ENCODE results near the gene UBE2Q1.

UBE2Q1 gene

GRCh38 chr1:154582885-154583284 lies 24.4 kb upstream of the UBE2Q1 start:
- TF ChIP-seq Cebpa-rat (IDR thresholded peaks at IDR 0.05) = no peak
- Histone ChIP-seq H3K4me3 (no peak overlapping the region), H3K4me2 (no peak overlapping the region), H3K36me3 (peaks cover 96 to 100% (median 99%) of the 10 kb centered on the region in 11 experiments), H4K20me1 (peaks cover 43 to 100% (median 90%) of the 10 kb centered on the region in 11 experiments; a peak in 21 of 22 replicates), H3K9ac (no peak overlapping the region), H3K27ac (no peak overlapping the region), H3K4me1 (peaks cover 0 to 20% (median 19%) of the 10 kb centered on the region in 10 experiments; a peak in 16 of 20 replicates), H3K27me3 (no peaks in the 10 kb centered on the region), H3K9me3 (replicated peaks in 1 of 11) (no peaks in the 10 kb centered on the region)

DNA sequence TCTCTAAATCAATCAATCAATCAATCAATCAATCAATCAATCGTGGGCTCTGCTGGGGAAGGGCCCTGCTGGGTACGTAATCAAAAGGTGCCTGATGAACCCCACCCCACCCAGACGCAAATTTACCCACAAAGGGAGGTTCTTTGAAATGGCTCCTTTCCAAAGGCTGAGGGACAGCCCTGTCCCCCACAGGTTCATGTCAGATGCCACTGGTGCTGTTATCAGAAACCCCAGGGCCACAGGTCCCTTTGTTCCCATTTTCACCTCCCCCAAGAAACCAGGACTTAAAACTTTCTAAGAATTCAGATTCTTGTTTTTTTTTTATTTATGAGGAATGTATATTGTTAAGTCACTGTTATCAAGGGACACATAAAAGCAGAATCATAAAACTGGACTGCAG lies 23.3 kb upstream of the UBE2Q1 start:
- no peak overlapping the region for H3K4me2 ChIP-seq
- TF ChIP-seq Cebpa-rat (IDR thresholded peaks at IDR 0.05) = no peak
- no peak overlapping the region for H3K27ac ChIP-seq

GRCh38 chr1:154579374-154579773 lies 20.9 kb upstream of the UBE2Q1 start:
- TF ChIP-seq Cebpa-rat (IDR thresholded peaks at IDR 0.05) = no peak
- peaks cover 40 to 100% (median 84%) of the 10 kb centered on the region in 11 experiments; a peak in 21 of 22 replicates for H4K20me1 ChIP-seq
- no peaks in the 10 kb centered on the region for H3K27me3 ChIP-seq
- H3K9me3 ChIP-seq (replicated peaks in 1 of 11) = no peaks in the 10 kb centered on the region
- H3K27ac ChIP-seq = no peak overlapping the region
- peaks cover 0 to 55% (median 54%) of the 10 kb centered on the region in 10 experiments; a peak in 16 of 20 replicates for H3K4me1 ChIP-seq
- peaks cover 61 to 76% (median 67%) of the 10 kb centered on the region in 11 experiments for H3K36me3 ChIP-seq
- no peak overlapping the region for H3K9ac ChIP-seq
- peak overlapping the region in 7 of 11 experiments; percentile 25 to 83 (median 59); a peak in 6 of 22 replicates for H3K4me2 ChIP-seq
- no peak overlapping the region for H3K4me3 ChIP-seq

More for the DNA sequence above, 23.3 kb upstream of the UBE2Q1 start:
- Histone ChIP-seq H3K27me3 (no peaks in the 10 kb centered on the region), H3K9me3 (replicated peaks in 1 of 11) (no peaks in the 10 kb centered on the region), H4K20me1 (peaks cover 48 to 100% (median 90%) of the 10 kb centered on the region in 11 experiments; a peak in 21 of 22 replicates), H3K9ac (no peak overlapping the region; a peak in 1 of 22 replicates), H3K4me3 (no peak overlapping the region), H3K36me3 (peaks cover 85 to 100% (median 91%) of the 10 kb centered on the region in 11 experiments), H3K4me1 (peaks cover 0 to 31% (median 30%) of the 10 kb centered on the region in 10 experiments; a peak in 16 of 20 replicates)

DNA sequence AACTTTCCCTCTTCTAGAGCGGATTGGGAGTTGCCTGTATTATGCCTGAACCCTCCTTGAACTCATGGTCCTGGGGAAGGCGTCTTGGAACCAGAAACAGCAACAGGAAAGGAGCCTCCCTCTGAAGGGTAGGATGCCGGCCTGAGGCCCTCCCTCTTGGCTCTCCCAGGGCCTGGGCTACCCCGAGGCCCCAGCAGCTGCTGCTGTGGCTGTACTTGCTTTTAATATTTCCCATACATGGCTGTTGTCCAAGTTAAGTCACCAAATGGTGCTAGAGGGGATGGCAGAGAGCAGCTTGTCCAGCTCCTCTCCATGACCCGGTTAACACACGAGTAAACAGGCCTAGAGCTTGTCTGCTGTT lies 19.6 kb upstream of the UBE2Q1 start:
- Histone ChIP-seq H3K27ac (0 out of 22 replicates have a peak overlapping the region, but pooled peaks of 1 of the 11 experiments have one; percentile 15), H3K9ac (peak overlapping the region in 2 of 11 experiments; percentile 54 to 55; a peak in 4 of 22 replicates), H3K36me3 (peaks cover 48 to 62% (median 54%) of the 10 kb centered on the region in 11 experiments), H4K20me1 (peaks cover 35 to 88% (median 71%) of the 10 kb centered on the region in 11 experiments; a peak in 21 of 22 replicates), H3K4me3 (no peak overlapping the region), H3K27me3 (no peaks in the 10 kb centered on the region), H3K4me2 (peak overlapping the region in 8 of 11 experiments; percentile 25 to 83 (median 58); a peak in 13 of 22 replicates), H3K9me3 (replicated peaks in 1 of 11) (no peaks in the 10 kb centered on the region), H3K4me1 (peaks cover 0 to 68% (median 65%) of the 10 kb centered on the region in 10 experiments; a peak in 16 of 20 replicates)
- no peak for TF ChIP-seq Cebpa-rat (IDR thresholded peaks at IDR 0.05)

GRCh38 chr1:154577346-154578057 lies 19.0 kb upstream of the UBE2Q1 start:
- Histone ChIP-seq H3K9me3 (replicated peaks in 1 of 11) (no peaks in the 10 kb centered on the region), H4K20me1 (peaks cover 30 to 83% (median 65%) of the 10 kb centered on the region in 11 experiments; a peak in 21 of 22 replicates), H3K27me3 (no peaks in the 10 kb centered on the region), H3K4me1 (peaks cover 0 to 73% (median 69%) of the 10 kb centered on the region in 10 experiments; a peak in 16 of 20 replicates), H3K4me2 (peak overlapping the region in 8 of 11 experiments; percentile 43 to 83 (median 62); a peak in 14 of 22 replicates), H3K9ac (peak overlapping the region in 2 of 11 experiments; percentile 54 to 55; a peak in 4 of 22 replicates), H3K27ac (peak overlapping the region in 1 of 11 experiments; percentile 15; a peak in 1 of 22 replicates), H3K4me3 (no peak overlapping the region), H3K36me3 (peaks cover 42 to 57% (median 48%) of the 10 kb centered on the region in 11 experiments)
- no peak for TF ChIP-seq Cebpa-rat (IDR thresholded peaks at IDR 0.05)

- H3K36me3 ChIP-seq = peaks cover 29 to 43% (median 34%) of the 10 kb centered on the region in 11 experiments
- peaks cover 0 to 75% (median 69%) of the 10 kb centered on the region in 10 experiments; a peak in 16 of 20 replicates for H3K4me1 ChIP-seq
- H3K27ac ChIP-seq = peak overlapping the region in 1 of 11 experiments; percentile 21; a peak in 1 of 22 replicates
- no peaks in the 10 kb centered on the region for H3K9me3 ChIP-seq (replicated peaks in 1 of 11)
- H3K27me3 ChIP-seq = no peaks in the 10 kb centered on the region
- peak overlapping the region in 9 of 11 experiments; percentile 16 to 83 (median 59); a peak in 16 of 22 replicates for H3K4me2 ChIP-seq
- peak overlapping the region in 1 of 11 experiments; percentile 12; a peak in 3 of 22 replicates for H3K9ac ChIP-seq
- TF ChIP-seq Cebpa-rat (IDR thresholded peaks at IDR 0.05) = no peak
- peaks cover 20 to 82% (median 60%) of the 10 kb centered on the region in 11 experiments; a peak in 21 of 22 replicates for H4K20me1 ChIP-seq
- H3K4me3 ChIP-seq = no peak overlapping the region
Observed at GRCh38 chr1:154575951-154576566, 17.6 kb upstream of the UBE2Q1 start.

DNA sequence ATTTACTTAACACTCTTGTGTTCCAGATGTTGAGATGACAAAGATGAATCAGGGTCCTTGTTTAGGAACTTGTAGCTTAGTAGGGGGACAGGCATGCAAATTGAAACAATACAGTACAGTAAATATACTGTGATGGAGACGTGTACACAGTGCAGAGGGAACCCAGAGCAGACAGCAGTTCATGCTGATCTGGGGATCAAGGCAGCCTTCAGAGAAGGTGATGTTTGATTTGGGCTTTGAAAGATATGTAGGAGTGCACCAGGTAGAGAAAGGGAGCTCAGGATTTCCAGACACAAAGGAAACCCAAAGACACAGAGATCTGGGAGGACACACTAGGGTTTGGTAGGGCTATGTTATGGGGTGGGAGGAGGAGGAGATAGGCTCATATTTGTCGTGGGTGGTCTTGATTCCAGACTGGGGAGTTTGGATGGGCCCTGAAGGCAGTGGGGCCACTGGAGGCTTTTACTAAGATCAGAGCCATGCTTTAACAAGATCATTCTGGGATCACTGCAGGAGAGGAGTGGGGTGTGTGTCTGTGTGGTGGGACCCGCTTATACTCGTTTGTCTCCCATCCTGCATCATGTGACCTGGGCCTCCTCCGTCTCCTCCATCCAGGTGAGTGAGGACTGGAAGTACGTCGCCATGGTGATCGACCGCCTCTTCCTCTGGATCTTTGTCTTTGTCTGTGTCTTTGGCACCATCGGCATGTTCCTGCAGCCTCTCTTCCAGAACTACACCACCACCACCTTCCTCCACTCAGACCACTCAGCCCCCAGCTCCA lies 16.9 kb upstream of the UBE2Q1 start:
- Histone ChIP-seq H3K9me3 (replicated peaks in 1 of 11) (no peaks in the 10 kb centered on the region), H3K27ac (peak overlapping the region in 4 of 11 experiments; percentile 28 to 57 (median 44); a peak in 7 of 22 replicates), H3K4me1 (peaks cover 0 to 75% (median 69%) of the 10 kb centered on the region in 10 experiments; a peak in 16 of 20 replicates), H4K20me1 (peaks cover 15 to 82% (median 54%) of the 10 kb centered on the region in 11 experiments; a peak in 21 of 22 replicates), H3K9ac (peak overlapping the region in 5 of 11 experiments; percentile 6 to 53 (median 21); a peak in 6 of 22 replicates), H3K36me3 (peaks cover 22 to 35% (median 27%) of the 10 kb centered on the region in 11 experiments), H3K27me3 (no peaks in the 10 kb centered on the region), H3K4me3 (no peak overlapping the region), H3K4me2 (peak overlapping the region in 9 of 11 experiments; percentile 16 to 83 (median 59); a peak in 16 of 22 replicates)
- TF ChIP-seq Cebpa-rat (IDR thresholded peaks at IDR 0.05) = no peak

DNA sequence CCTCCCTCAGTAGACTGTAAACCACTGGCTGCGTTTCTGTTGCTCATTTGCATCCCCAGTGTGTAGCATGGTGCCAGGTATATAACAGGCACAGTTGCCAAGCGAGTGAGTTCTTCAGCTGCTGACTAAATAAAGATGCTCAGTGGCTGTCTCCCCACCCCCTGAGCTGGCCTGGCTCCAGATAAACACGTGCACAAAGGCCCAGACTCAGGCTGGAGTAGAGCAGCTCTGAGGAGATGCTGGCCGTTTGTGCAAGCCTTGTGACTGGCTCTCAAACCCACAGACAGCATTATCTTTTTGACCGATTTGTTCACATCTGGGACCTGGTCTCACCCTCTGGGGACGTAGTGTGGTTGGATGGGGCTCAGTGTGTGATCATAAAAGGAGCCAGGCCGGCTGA lies 16.3 kb upstream of the UBE2Q1 start:
- Histone ChIP-seq H4K20me1 (peaks cover 9 to 79% (median 48%) of the 10 kb centered on the region in 11 experiments; a peak in 21 of 22 replicates), H3K27ac (peak overlapping the region in 4 of 11 experiments; percentile 16 to 57 (median 39); a peak in 4 of 22 replicates), H3K4me2 (peak overlapping the region in 7 of 11 experiments; percentile 51 to 83 (median 64); a peak in 15 of 22 replicates), H3K9ac (peak overlapping the region in 5 of 11 experiments; percentile 6 to 53 (median 21); a peak in 4 of 22 replicates), H3K9me3 (replicated peaks in 1 of 11) (no peaks in the 10 kb centered on the region), H3K4me3 (no peak overlapping the region), H3K27me3 (0 out of 22 replicates have a peak, but pooled peaks cover 0 to 1% (median 0%) of the 10 kb centered on the region in 11 experiments), H3K4me1 (peaks cover 0 to 74% (median 68%) of the 10 kb centered on the region in 10 experiments; a peak in 16 of 20 replicates), H3K36me3 (peaks cover 16 to 29% (median 20%) of the 10 kb centered on the region in 11 experiments)
- TF ChIP-seq Cebpa-rat (IDR thresholded peaks at IDR 0.05) = peak in 1 of 11 experiments; percentile 39; a peak in 1 of 22 replicates
